SK-N-SH (cell line): ENCODE measurements around the gene KRTAP10-7. TPM values are rescaled to one million over a fixed set of nuclear protein-coding genes. Genes with fewer than 3 reads are reported as not detected.

Experiments used
- CTCF ChIA-PET: fragments of 300-600, 350-600 bp; formaldehyde crosslinking; extraction: SDS; loops from one replicate; lab custom pipeline; 2021; lab: Yijun Ruan, JAX
- POLR2A ChIA-PET: fragments of 350-600 bp; sonication (Branson Sonifier 250); formaldehyde crosslinking; extraction: SDS; loops from one replicate; lab custom pipeline; 2020; ENCODE audit warnings: antibody characterized with exemption, inconsistent platforms; lab: Yijun Ruan, JAX
- DNase-seq: peaks from one replicate; pipeline ENCODE4 v3.0.0; 2012
- H2AFZ ChIP-seq: fragments of 200-600 bp; sonication (generic); 2 replicates; pipeline ENCODE4 v1.8.1; 2016; ENCODE audit warnings: antibody characterized with exemption, mild to moderate bottlenecking, low read depth
- H3F3A ChIP-seq: fragments of 200-600 bp; sonication (generic); replicated peaks from 2 replicates; pipeline ENCODE3; 2016; ENCODE audit warnings: antibody characterized with exemption, mild to moderate bottlenecking; ENCODE audit not compliant: insufficient read depth
- H3K27ac ChIP-seq, 2 experiments: fragments of 200-500 bp in 1 of 2; fragments of 200-600 bp in 1 of 2; sonication (Bioruptor generic) in 1 of 2; sonication (generic), shearing (Covaris generic) in 1 of 2; 2 replicates each; pipeline versions ENCODE4 v1.5.1 to v1.6.1; 2014 to 2016; ENCODE audit warnings: low read depth in 2 of 2, inconsistent platforms in 1 of 2, low read length in 1 of 2, mild to moderate bottlenecking in 1 of 2, mixed read lengths in 1 of 2
- H3K27me3 ChIP-seq: fragments of 200-600 bp; sonication (generic), shearing (Covaris generic); 2 replicates; pipeline ENCODE4 v1.6.1; 2016; ENCODE audit warnings: mixed run types; ENCODE audit not compliant: insufficient read depth
- H3K36me3 ChIP-seq, 2 experiments: fragments of 200-500 bp in 1 of 2; fragments of 200-600 bp in 1 of 2; sonication (Bioruptor generic) in 1 of 2; sonication (generic) in 1 of 2; replicated peaks in 1 of 2; 2 replicates each; pipeline versions ENCODE3 to v1.5.1; 2014 to 2016; ENCODE audit warnings: low read length in 1 of 2, mild to moderate bottlenecking in 1 of 2; ENCODE audit not compliant: insufficient read depth in 2 of 2, control insufficient read depth in 1 of 2
- H3K4me1 ChIP-seq, 2 experiments: fragments of 200-500 bp in 1 of 2; fragments of 200-600 bp in 1 of 2; sonication (Bioruptor generic) in 1 of 2; sonication (generic), shearing (Covaris generic) in 1 of 2; 2 replicates each; pipeline versions ENCODE4 v1.5.1 to v1.6.1; 2014 to 2016; ENCODE audit warnings: low read depth in 1 of 2, low read length in 1 of 2, mixed run types in 1 of 2; ENCODE audit not compliant: insufficient read depth in 2 of 2, control insufficient read depth in 1 of 2
- H3K4me2 ChIP-seq: fragments of 200-600 bp; sonication (generic), shearing (Covaris generic); 2 replicates; pipeline ENCODE4 v1.6.1; 2017; ENCODE audit warnings: mixed run types
- H3K4me3 ChIP-seq, 2 experiments: fragments of 200-500 bp in 1 of 2; fragments of 200-600 bp in 1 of 2; sonication (Bioruptor generic) in 1 of 2; sonication (generic), shearing (Covaris generic) in 1 of 2; 2 replicates each; pipeline versions ENCODE4 v1.5.1 to v1.8.1; 2014 to 2016; ENCODE audit warnings: low read depth in 2 of 2, inconsistent platforms in 1 of 2, low read length in 1 of 2, mild to moderate bottlenecking in 1 of 2, mixed read lengths in 1 of 2, moderate library complexity in 1 of 2
- H3K79me2 ChIP-seq: fragments of 200-600 bp; sonication (generic); 2 replicates; pipeline ENCODE4 v1.8.1; 2017; ENCODE audit warnings: mild to moderate bottlenecking; ENCODE audit not compliant: insufficient read depth
- H3K9ac ChIP-seq: fragments of 200-600 bp; sonication (generic); 2 replicates; pipeline ENCODE4 v1.6.1; 2017; ENCODE audit warnings: mixed run types
- H3K9me2 ChIP-seq: fragments of 200-600 bp; sonication (generic); 2 replicates; pipeline ENCODE4 v1.6.1; 2017; ENCODE audit warnings: mixed run types
- H3K9me3 ChIP-seq: fragments of 200-600 bp; sonication (generic); 2 replicates; pipeline ENCODE4 v1.6.1; 2017; ENCODE audit warnings: mixed run types, mild to moderate bottlenecking, moderate library complexity
- H4K20me1 ChIP-seq: fragments of 200-600 bp; sonication (generic); 2 replicates; pipeline ENCODE4 v1.6.1; 2017; ENCODE audit warnings: mild to moderate bottlenecking, mixed run types; ENCODE audit not compliant: insufficient read depth
- CHD2 ChIP-seq: fragments of 150-350 bp; IDR thresholded peaks from 2 replicates; pipeline ENCODE4 v1.6.1; 2018; ENCODE audit warnings: low read length; ENCODE audit not compliant: partially characterized antibody
- EZH2phosphoT487 ChIP-seq: fragments of 200-600 bp; sonication (generic); IDR thresholded peaks from 2 replicates; pipeline ENCODE4 v1.6.1; 2017; ENCODE audit warnings: low read depth, mixed run types, mild to moderate bottlenecking, antibody characterized with exemption, moderate library complexity, borderline replicate concordance
- FOSL2 ChIP-seq: IDR thresholded peaks from 2 replicates; pipeline ENCODE4 v1.4.0; 2012; ENCODE audit warnings: low read depth, mild to moderate bottlenecking, moderate library complexity, borderline replicate concordance
- FOXM1 ChIP-seq: IDR thresholded peaks from 2 replicates; pipeline ENCODE4 v1.4.0; 2012; ENCODE audit warnings: low read depth, mild to moderate bottlenecking
- GABPA ChIP-seq: IDR thresholded peaks from 2 replicates; pipeline ENCODE4 v1.4.0; 2012; ENCODE audit warnings: low read depth, mild to moderate bottlenecking
- GATA2 ChIP-seq: sonication (generic); formaldehyde crosslinking; IDR thresholded peaks from 2 replicates; pipeline ENCODE4 v1.5.0; 2020; ENCODE audit warnings: mild to moderate bottlenecking, missing genetic modification reagents
- MEF2A ChIP-seq: IDR thresholded peaks from 2 replicates; pipeline ENCODE4 v1.4.0; 2012; ENCODE audit warnings: low read depth, borderline replicate concordance
- MXI1 ChIP-seq: IDR thresholded peaks from 2 replicates; pipeline ENCODE4 v1.6.1; 2012; ENCODE audit warnings: mild to moderate bottlenecking, low read depth, low read length, improper control_type of control experiment
- POLR2AphosphoS5 ChIP-seq: IDR thresholded peaks from 2 replicates; pipeline ENCODE4 v1.6.1; 2012; ENCODE audit warnings: low read depth, low read length
- RAD21 ChIP-seq: IDR thresholded peaks from 2 replicates; pipeline ENCODE4 v1.6.1; 2012; ENCODE audit warnings: mild to moderate bottlenecking, low read length
- RCOR1 ChIP-seq: fragments of 150-350 bp; IDR thresholded peaks from 2 replicates; pipeline ENCODE4 v1.6.1; 2017; ENCODE audit warnings: antibody characterized with exemption, low read length
- RFX5 ChIP-seq: IDR thresholded peaks from 2 replicates; pipeline ENCODE4 v1.6.1; 2012; ENCODE audit warnings: mild to moderate bottlenecking, improper control_type of control experiment, low read length
- SMC3 ChIP-seq: IDR thresholded peaks from 2 replicates; pipeline ENCODE4 v1.6.1; 2012; ENCODE audit warnings: low read depth, low read length, improper control_type of control experiment
- TCF12 ChIP-seq: IDR thresholded peaks from 2 replicates; pipeline ENCODE4 v1.4.0; 2012
- YY1 ChIP-seq: IDR thresholded peaks from 2 replicates; pipeline ENCODE4 v1.4.0; 2012; ENCODE audit warnings: low read depth, mild to moderate bottlenecking
- WGBS: methylation state at CpG from one replicate; pipeline ENCODE4 v1.1.6; 2017; ENCODE audit warnings: low lambda C conversion rate; 5-methylcytosine and 5-hydroxymethylcytosine counted together
- polyA plus RNA-seq, 3 experiments: library from polyadenylated mRNA; depleted of rRNA; stranded (reverse); fragments of >200 nt; gene quantifications; 2 replicates each; pipeline ENCODE4 v1.2.3, GENCODE V29; 2012
- TF ChIP-seq, protein P1 (sequence below): fragments of 150-350 bp; IDR thresholded peaks from 2 replicates; pipeline ENCODE4 v1.6.1; 2017; ENCODE audit warnings: antibody characterized with exemption, low read length, low read depth, borderline replicate concordance
- TF ChIP-seq, protein P2 (sequence below): IDR thresholded peaks from 2 replicates; pipeline ENCODE4 v1.4.0; 2012; ENCODE audit warnings: low read depth
- TF ChIP-seq, protein P3 (sequence below): IDR thresholded peaks from 2 replicates; pipeline ENCODE4; 2012
- TF ChIP-seq, protein P4 (sequence below): fragments of 200-600 bp; sonication (generic); IDR thresholded peaks from 2 replicates; pipeline ENCODE4 v1.6.1; 2017; ENCODE audit warnings: antibody characterized with exemption, mild to moderate bottlenecking, moderate library complexity
- TF ChIP-seq, protein P5 (sequence below): fragments of 150-350 bp; IDR thresholded peaks from 2 replicates; pipeline ENCODE4 v1.6.1; 2016; ENCODE audit warnings: mild to moderate bottlenecking, low read depth, low read length

KRTAP10-7 gene
- polyA plus RNA-seq, 1 of the 3 experiments (the other 2 are of a cell fraction), result not detected

DNA sequence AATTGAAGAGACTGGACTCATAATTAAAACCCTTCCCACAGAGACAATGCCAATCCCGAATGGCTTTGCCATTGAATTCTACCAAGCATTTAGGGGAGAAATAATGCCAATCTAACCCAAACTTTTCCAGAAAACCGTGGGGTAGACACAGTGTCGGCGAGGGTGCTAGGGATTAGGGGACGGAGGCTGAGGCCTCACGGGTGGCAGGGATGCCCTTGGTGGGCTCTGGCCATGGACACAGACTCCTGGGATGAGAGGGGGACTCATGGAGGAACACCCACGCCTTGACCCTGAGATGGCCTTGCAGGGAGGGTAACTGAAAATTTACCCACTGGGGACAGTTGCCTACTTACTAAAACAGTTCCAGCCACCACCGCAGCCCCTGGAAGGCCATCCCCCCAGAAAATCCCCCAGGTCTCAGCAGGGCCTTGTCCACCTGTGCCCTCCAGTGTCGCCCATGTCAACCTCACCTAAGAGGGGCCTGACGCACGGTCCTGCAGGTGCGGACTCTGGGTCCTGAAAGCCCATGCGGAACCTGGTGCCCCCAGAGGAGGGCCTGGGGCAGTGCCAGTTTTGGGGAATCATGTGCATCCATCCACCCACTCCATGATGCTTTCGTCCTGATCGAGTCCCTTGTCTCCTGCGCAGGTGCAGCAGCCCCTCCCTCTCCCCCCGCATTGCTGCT lies 21.9 kb upstream of the KRTAP10-7 start:
- DNase-seq, result no peak
- 28% methylated on average over 6 of the region's 17 CpGs for WGBS
- TF ChIP-seq RFX5 (no peak), POLR2AphosphoS5 (no peak), SMC3 (no peak), FOSL2 (no peak), RCOR1 (no peak), RAD21 (no peak), MEF2A (no peak), GATA2 (CRISPR knock-in tag) (no peak), EZH2phosphoT487 (no peak), FOXM1 (no peak), GABPA (no peak), CHD2 (no peak), YY1 (no peak), MXI1 (no peak), TCF12 (no peak)
- TF ChIP-seq, protein P1, sequence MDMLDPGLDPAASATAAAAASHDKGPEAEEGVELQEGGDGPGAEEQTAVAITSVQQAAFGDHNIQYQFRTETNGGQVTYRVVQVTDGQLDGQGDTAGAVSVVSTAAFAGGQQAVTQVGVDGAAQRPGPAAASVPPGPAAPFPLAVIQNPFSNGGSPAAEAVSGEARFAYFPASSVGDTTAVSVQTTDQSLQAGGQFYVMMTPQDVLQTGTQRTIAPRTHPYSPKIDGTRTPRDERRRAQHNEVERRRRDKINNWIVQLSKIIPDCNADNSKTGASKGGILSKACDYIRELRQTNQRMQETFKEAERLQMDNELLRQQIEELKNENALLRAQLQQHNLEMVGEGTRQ, result no peak
- TF ChIP-seq, protein P2, sequence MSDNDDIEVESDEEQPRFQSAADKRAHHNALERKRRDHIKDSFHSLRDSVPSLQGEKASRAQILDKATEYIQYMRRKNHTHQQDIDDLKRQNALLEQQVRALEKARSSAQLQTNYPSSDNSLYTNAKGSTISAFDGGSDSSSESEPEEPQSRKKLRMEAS, result no peak
- TF ChIP-seq, protein P3, sequence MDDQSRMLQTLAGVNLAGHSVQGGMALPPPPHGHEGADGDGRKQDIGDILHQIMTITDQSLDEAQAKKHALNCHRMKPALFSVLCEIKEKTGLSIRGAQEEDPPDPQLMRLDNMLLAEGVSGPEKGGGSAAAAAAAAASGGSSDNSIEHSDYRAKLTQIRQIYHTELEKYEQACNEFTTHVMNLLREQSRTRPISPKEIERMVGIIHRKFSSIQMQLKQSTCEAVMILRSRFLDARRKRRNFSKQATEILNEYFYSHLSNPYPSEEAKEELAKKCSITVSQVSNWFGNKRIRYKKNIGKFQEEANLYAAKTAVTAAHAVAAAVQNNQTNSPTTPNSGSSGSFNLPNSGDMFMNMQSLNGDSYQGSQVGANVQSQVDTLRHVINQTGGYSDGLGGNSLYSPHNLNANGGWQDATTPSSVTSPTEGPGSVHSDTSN, result no peak
- TF ChIP-seq, protein P4, sequence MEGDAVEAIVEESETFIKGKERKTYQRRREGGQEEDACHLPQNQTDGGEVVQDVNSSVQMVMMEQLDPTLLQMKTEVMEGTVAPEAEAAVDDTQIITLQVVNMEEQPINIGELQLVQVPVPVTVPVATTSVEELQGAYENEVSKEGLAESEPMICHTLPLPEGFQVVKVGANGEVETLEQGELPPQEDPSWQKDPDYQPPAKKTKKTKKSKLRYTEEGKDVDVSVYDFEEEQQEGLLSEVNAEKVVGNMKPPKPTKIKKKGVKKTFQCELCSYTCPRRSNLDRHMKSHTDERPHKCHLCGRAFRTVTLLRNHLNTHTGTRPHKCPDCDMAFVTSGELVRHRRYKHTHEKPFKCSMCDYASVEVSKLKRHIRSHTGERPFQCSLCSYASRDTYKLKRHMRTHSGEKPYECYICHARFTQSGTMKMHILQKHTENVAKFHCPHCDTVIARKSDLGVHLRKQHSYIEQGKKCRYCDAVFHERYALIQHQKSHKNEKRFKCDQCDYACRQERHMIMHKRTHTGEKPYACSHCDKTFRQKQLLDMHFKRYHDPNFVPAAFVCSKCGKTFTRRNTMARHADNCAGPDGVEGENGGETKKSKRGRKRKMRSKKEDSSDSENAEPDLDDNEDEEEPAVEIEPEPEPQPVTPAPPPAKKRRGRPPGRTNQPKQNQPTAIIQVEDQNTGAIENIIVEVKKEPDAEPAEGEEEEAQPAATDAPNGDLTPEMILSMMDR, result no peak
- TF ChIP-seq, protein P5, sequence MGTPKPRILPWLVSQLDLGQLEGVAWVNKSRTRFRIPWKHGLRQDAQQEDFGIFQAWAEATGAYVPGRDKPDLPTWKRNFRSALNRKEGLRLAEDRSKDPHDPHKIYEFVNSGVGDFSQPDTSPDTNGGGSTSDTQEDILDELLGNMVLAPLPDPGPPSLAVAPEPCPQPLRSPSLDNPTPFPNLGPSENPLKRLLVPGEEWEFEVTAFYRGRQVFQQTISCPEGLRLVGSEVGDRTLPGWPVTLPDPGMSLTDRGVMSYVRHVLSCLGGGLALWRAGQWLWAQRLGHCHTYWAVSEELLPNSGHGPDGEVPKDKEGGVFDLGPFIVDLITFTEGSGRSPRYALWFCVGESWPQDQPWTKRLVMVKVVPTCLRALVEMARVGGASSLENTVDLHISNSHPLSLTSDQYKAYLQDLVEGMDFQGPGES, result no peak
- H4K20me1 ChIP-seq, result no peaks in the 10 kb centered on the region
- H3K9ac ChIP-seq, result no peak overlapping the region
- no peaks in the 10 kb centered on the region for H3K9me2 ChIP-seq
- no peaks in the 10 kb centered on the region for H3K36me3 ChIP-seq
- no peaks in the 10 kb centered on the region for H3F3A ChIP-seq
- ChIA-PET POLR2A (no interaction called here), CTCF (no interaction called here)
- H3K4me3 ChIP-seq, result no peak overlapping the region
- H3K27ac ChIP-seq, result no peak overlapping the region
- no peak overlapping the region for H2AFZ ChIP-seq
- no peak overlapping the region for H3K4me2 ChIP-seq
- no peaks in the 10 kb centered on the region for H3K79me2 ChIP-seq
- no peaks in the 10 kb centered on the region for H3K9me3 ChIP-seq
- H3K27me3 ChIP-seq, result peaks cover 24% of the 10 kb centered on the region; the same call in 1 of the 2 replicates
- H3K4me1 ChIP-seq, result peaks cover 0 to 10% of the 10 kb centered on the region in 2 experiments; a peak in 1 of 4 replicates
